ENCODE results near the gene MYADM. TPM values are rescaled to one million over a fixed set of nuclear protein-coding genes. Genes with fewer than 3 reads are reported as not detected.
A peak's percentile ranks its signal among the peaks of the same experiment; 100 is the strongest.

MYADM gene
- polyA plus RNA-seq (2013), result 355 TPM

- 4% methylated on average over 17 of the region's 37 CpGs for WGBS (ENCODE audit: insufficient coverage)
- ChIA-PET POLR2A (interaction anchor here (1.5 to 2.4 kb wide), 3 partner anchors 9 to 14 kb away, joined by 4 to 13 read pairs (median 9); no protein-coding TSS in a partner anchor), CTCF (interaction anchor here (0.6 to 2.5 kb wide), 4 partner anchors 10 to 1338 kb away, joined by 3 to 12 read pairs (median 6); no protein-coding TSS in a partner anchor)
- H3K9me3 ChIP-seq (ENCODE audit: control extremely low read depth in 1 of 5, control insufficient read depth in 4 of 5, insufficient read depth in 2 of 5, low read depth in 1 of 5, low read length in 4 of 5), result no peaks in the 10 kb centered on the region
- peaks cover 5 to 52% (median 41%) of the 10 kb centered on the region in 4 experiments for H3K4me1 ChIP-seq (ENCODE audit: control extremely low read depth in 1 of 4, control insufficient read depth in 4 of 4, insufficient read depth in 4 of 4, low read length in 3 of 4)
- DNase-seq, result peak; percentile 100
- H3K36me3 ChIP-seq (ENCODE audit: control insufficient read depth in 4 of 4, insufficient read depth in 4 of 4, low read length in 3 of 4), result peaks cover 0 to 11% (median 0%) of the 10 kb centered on the region in 4 experiments
- H3K27me3 ChIP-seq (replicated peaks in 2 of 5; ENCODE audit: control insufficient read depth in 4 of 5, insufficient read depth in 5 of 5, low read length in 4 of 5), result no peaks in the 10 kb centered on the region
- H3K4me3 ChIP-seq (ENCODE audit: control insufficient read depth in 1 of 7, extremely low read depth in 1 of 7, insufficient read depth in 4 of 7, low read depth in 2 of 7, low read length in 6 of 7), result peak within 1 kb of the TSS; percentile 75 to 100 (median 96)
- H3K27ac ChIP-seq (ENCODE audit: insufficient read depth in 1 of 2, low read depth in 1 of 2, low read length in 2 of 2, poor library complexity in 1 of 2, severe bottlenecking in 2 of 2), result peak within 1 kb of the TSS; percentile 96 to 99
These were observed at the start of gene MYADM for GRCh38 chr19:53867225-53868090. TSS of gene MYADM (plus strand) at chr19:53867883. CDS start at chr19:53873530, 5,647 bp downstream.

GRCh38 chr19:53818756-53819155 is 48.9 kb upstream of the MYADM start:
- H3K4me3 ChIP-seq (ENCODE audit: control insufficient read depth in 1 of 7, extremely low read depth in 1 of 7, insufficient read depth in 4 of 7, low read depth in 2 of 7, low read length in 6 of 7), result no peak overlapping the region
- H3K9me3 ChIP-seq (ENCODE audit: control extremely low read depth in 1 of 5, control insufficient read depth in 4 of 5, insufficient read depth in 2 of 5, low read depth in 1 of 5, low read length in 4 of 5), result no peaks in the 10 kb centered on the region
- POLR2A ChIA-PET, result no interaction called here
- H3K27ac ChIP-seq (ENCODE audit: insufficient read depth in 1 of 2, low read depth in 1 of 2, low read length in 2 of 2, poor library complexity in 1 of 2, severe bottlenecking in 2 of 2), result no peak overlapping the region
- CTCF ChIA-PET, result no interaction called here
- no peaks in the 10 kb centered on the region for H3K36me3 ChIP-seq (ENCODE audit: control insufficient read depth in 4 of 4, insufficient read depth in 4 of 4, low read length in 3 of 4)
- peaks cover 0 to 6% (median 2%) of the 10 kb centered on the region in 4 experiments for H3K4me1 ChIP-seq (ENCODE audit: control extremely low read depth in 1 of 4, control insufficient read depth in 4 of 4, insufficient read depth in 4 of 4, low read length in 3 of 4)
- H3K27me3 ChIP-seq (replicated peaks in 2 of 5; ENCODE audit: control insufficient read depth in 4 of 5, insufficient read depth in 5 of 5, low read length in 4 of 5), result no peaks in the 10 kb centered on the region
- WGBS (ENCODE audit: insufficient coverage), result 96% methylated on average over 6 of the region's 13 CpGs
- no peak for DNase-seq

- CTCF ChIA-PET, result interaction anchor here (1.8 to 3.5 kb wide), 2 partner anchors 10 kb away, joined by 5 to 19 read pairs; no protein-coding TSS in a partner anchor
These were observed 47.8 kb upstream of the MYADM start for GRCh38 chr19:53819861-53820260.

GRCh38 chr19:53823380-53824120 is 44.1 kb upstream of the MYADM start:
- Histone ChIP-seq H3K9me3 (ENCODE audit: control extremely low read depth in 1 of 5, control insufficient read depth in 4 of 5, insufficient read depth in 2 of 5, low read depth in 1 of 5, low read length in 4 of 5) (no peaks in the 10 kb centered on the region), H3K4me3 (ENCODE audit: control insufficient read depth in 1 of 7, extremely low read depth in 1 of 7, insufficient read depth in 4 of 7, low read depth in 2 of 7, low read length in 6 of 7) (peak overlapping the region in 5 of 7 experiments; percentile 20 to 73 (median 62)), H3K27ac (ENCODE audit: insufficient read depth in 1 of 2, low read depth in 1 of 2, low read length in 2 of 2, poor library complexity in 1 of 2, severe bottlenecking in 2 of 2) (peak overlapping the region in 1 of 2 experiments; percentile 18), H3K4me1 (ENCODE audit: control extremely low read depth in 1 of 4, control insufficient read depth in 4 of 4, insufficient read depth in 4 of 4, low read length in 3 of 4) (peaks cover 0 to 28% (median 18%) of the 10 kb centered on the region in 4 experiments), H3K36me3 (ENCODE audit: control insufficient read depth in 4 of 4, insufficient read depth in 4 of 4, low read length in 3 of 4) (no peaks in the 10 kb centered on the region), H3K27me3 (replicated peaks in 2 of 5; ENCODE audit: control insufficient read depth in 4 of 5, insufficient read depth in 5 of 5, low read length in 4 of 5) (no peaks in the 10 kb centered on the region)
- 59% methylated on average over 8 of the region's 12 CpGs for WGBS (ENCODE audit: insufficient coverage)
- peak in 1 of 3 donors; percentile 37 for DNase-seq
- ChIA-PET CTCF (interaction anchor here (1.3 to 3.5 kb wide), 2 partner anchors 8 to 14 kb away, joined by 4 to 19 read pairs; no protein-coding TSS in a partner anchor), POLR2A (no interaction called here)

More at GRCh38 chr19:53819861-53820260, 47.8 kb upstream of the MYADM start:
- 25% methylated on average over 2 of the region's 5 CpGs for WGBS (ENCODE audit: insufficient coverage)
- Histone ChIP-seq H3K9me3 (ENCODE audit: control extremely low read depth in 1 of 5, control insufficient read depth in 4 of 5, insufficient read depth in 2 of 5, low read depth in 1 of 5, low read length in 4 of 5) (no peaks in the 10 kb centered on the region), H3K27ac (ENCODE audit: insufficient read depth in 1 of 2, low read depth in 1 of 2, low read length in 2 of 2, poor library complexity in 1 of 2, severe bottlenecking in 2 of 2) (no peak overlapping the region), H3K36me3 (ENCODE audit: control insufficient read depth in 4 of 4, insufficient read depth in 4 of 4, low read length in 3 of 4) (no peaks in the 10 kb centered on the region), H3K4me3 (ENCODE audit: control insufficient read depth in 1 of 7, extremely low read depth in 1 of 7, insufficient read depth in 4 of 7, low read depth in 2 of 7, low read length in 6 of 7) (no peak overlapping the region), H3K4me1 (ENCODE audit: control extremely low read depth in 1 of 4, control insufficient read depth in 4 of 4, insufficient read depth in 4 of 4, low read length in 3 of 4) (peaks cover 0 to 17% (median 13%) of the 10 kb centered on the region in 4 experiments), H3K27me3 (replicated peaks in 2 of 5; ENCODE audit: control insufficient read depth in 4 of 5, insufficient read depth in 5 of 5, low read length in 4 of 5) (no peaks in the 10 kb centered on the region)
- POLR2A ChIA-PET, result no interaction called here
- DNase-seq, result peak in 2 of 3 donors; percentile 33 to 39

GRCh38 chr19:53824134-53824611 is 43.5 kb upstream of the MYADM start, which contains the start of gene NLRP12:
TSS of gene NLRP12 (minus strand) at chr19:53824314. CDS start at chr19:53824174, 140 bp downstream.
- peak; percentile 80 to 91 (median 89) for DNase-seq
- Histone ChIP-seq H3K4me3 (ENCODE audit: control insufficient read depth in 1 of 7, extremely low read depth in 1 of 7, insufficient read depth in 4 of 7, low read depth in 2 of 7, low read length in 6 of 7) (peak within 1 kb of the TSS in 5 of 7 experiments; percentile 20 to 73 (median 62)), H3K9me3 (ENCODE audit: control extremely low read depth in 1 of 5, control insufficient read depth in 4 of 5, insufficient read depth in 2 of 5, low read depth in 1 of 5, low read length in 4 of 5) (no peaks in the 10 kb centered on the region), H3K27me3 (replicated peaks in 2 of 5; ENCODE audit: control insufficient read depth in 4 of 5, insufficient read depth in 5 of 5, low read length in 4 of 5) (no peaks in the 10 kb centered on the region), H3K27ac (ENCODE audit: insufficient read depth in 1 of 2, low read depth in 1 of 2, low read length in 2 of 2, poor library complexity in 1 of 2, severe bottlenecking in 2 of 2) (peak within 1 kb of the TSS in 1 of 2 experiments; percentile 18), H3K36me3 (ENCODE audit: control insufficient read depth in 4 of 4, insufficient read depth in 4 of 4, low read length in 3 of 4) (no peaks in the 10 kb centered on the region), H3K4me1 (ENCODE audit: control extremely low read depth in 1 of 4, control insufficient read depth in 4 of 4, insufficient read depth in 4 of 4, low read length in 3 of 4) (peaks cover 2 to 34% (median 21%) of the 10 kb centered on the region in 4 experiments)
- WGBS (ENCODE audit: insufficient coverage), result 9% methylated on average over 9 of the region's 14 CpGs
- ChIA-PET POLR2A (no interaction called here), CTCF (interaction anchor here (1.3 kb wide), 1 partner anchor 9 kb away, joined by 4 read pairs; no protein-coding TSS in a partner anchor)

- H3K36me3 ChIP-seq (ENCODE audit: control insufficient read depth in 4 of 4, insufficient read depth in 4 of 4, low read length in 3 of 4), result no peaks in the 10 kb centered on the region
- ChIA-PET CTCF (interaction anchor here (0.6 to 2.1 kb wide), 4 partner anchors 14 to 85 kb away, joined by 3 to 6 read pairs (median 4); no protein-coding TSS in a partner anchor), POLR2A (no interaction called here)
- WGBS (ENCODE audit: insufficient coverage), result 100% methylated on average over 2 of the region's 7 CpGs
- H3K27ac ChIP-seq (ENCODE audit: insufficient read depth in 1 of 2, low read depth in 1 of 2, low read length in 2 of 2, poor library complexity in 1 of 2, severe bottlenecking in 2 of 2), result no peak overlapping the region
- peaks cover 6 to 46% (median 32%) of the 10 kb centered on the region in 4 experiments for H3K4me1 ChIP-seq (ENCODE audit: control extremely low read depth in 1 of 4, control insufficient read depth in 4 of 4, insufficient read depth in 4 of 4, low read length in 3 of 4)
- H3K9me3 ChIP-seq (ENCODE audit: control extremely low read depth in 1 of 5, control insufficient read depth in 4 of 5, insufficient read depth in 2 of 5, low read depth in 1 of 5, low read length in 4 of 5), result no peaks in the 10 kb centered on the region
- H3K4me3 ChIP-seq (ENCODE audit: control insufficient read depth in 1 of 7, extremely low read depth in 1 of 7, insufficient read depth in 4 of 7, low read depth in 2 of 7, low read length in 6 of 7), result no peak overlapping the region
- DNase-seq, result no peak
- H3K27me3 ChIP-seq (replicated peaks in 2 of 5; ENCODE audit: control insufficient read depth in 4 of 5, insufficient read depth in 5 of 5, low read length in 4 of 5), result no peaks in the 10 kb centered on the region
These were observed 40.8 kb upstream of the MYADM start for GRCh38 chr19:53826876-53827275.

Data from common myeloid progenitor, CD34-positive (primary cell).